Neural progenitor cell (in vitro differentiated cells): ENCODE measurements around the gene DIDO1. TPM values are rescaled to one million over a fixed set of nuclear protein-coding genes. Genes with fewer than 3 reads are reported as not detected.
"Not testable (repeated sequence)": the region's sequence is repeated elsewhere in the genome, so short reads cannot be mapped to it uniquely, and the experiment has no call there.

ENCODE experiments used
- DNase-seq: peaks from one replicate; pipeline ENCODE4 v3.0.0-alpha.2; 2016; ENCODE audit warnings: low spot score
- H2AFZ ChIP-seq: fragments of 200-600 bp; sonication (generic); replicated peaks from 2 replicates; pipeline ENCODE4 v1.6.1; 2016; ENCODE audit warnings: antibody characterized with exemption
- H3F3A ChIP-seq: fragments of 200-600 bp; sonication (generic); 2 replicates; pipeline ENCODE4 v1.6.1; 2016; ENCODE audit warnings: antibody characterized with exemption, low read depth
- H3K27ac ChIP-seq: fragments of 200-600 bp; sonication (generic); 2 replicates; pipeline ENCODE4 v1.5.1; 2016; ENCODE audit warnings: mild to moderate bottlenecking
- H3K27me3 ChIP-seq: fragments of 200-600 bp; sonication (generic); 2 replicates; pipeline ENCODE4 v1.6.1; 2016; ENCODE audit warnings: mild to moderate bottlenecking, moderate library complexity
- H3K36me3 ChIP-seq: fragments of 200-600 bp; sonication (generic); 2 replicates; pipeline ENCODE4 v1.5.1; 2016
- H3K4me1 ChIP-seq: fragments of 200-600 bp; sonication (generic); 2 replicates; pipeline ENCODE4 v1.6.1; 2016; ENCODE audit warnings: mixed run types
- H3K4me2 ChIP-seq: fragments of 200-600 bp; sonication (generic); 2 replicates; pipeline ENCODE4 v1.6.1; 2016
- H3K4me3 ChIP-seq: fragments of 200-600 bp; sonication (generic); 2 replicates; pipeline ENCODE4 v1.5.1; 2016
- H3K79me2 ChIP-seq: fragments of 200-600 bp; sonication (generic); 2 replicates; pipeline ENCODE4 v1.6.1; 2016; ENCODE audit warnings: low read depth
- H3K9ac ChIP-seq: fragments of 200-600 bp; sonication (generic); 2 replicates; pipeline ENCODE4 v1.6.1; 2016
- H3K9me3 ChIP-seq: fragments of 200-600 bp; sonication (generic); 2 replicates; pipeline ENCODE4 v1.5.1; 2016; ENCODE audit warnings: low read depth
- H4K20me1 ChIP-seq: fragments of 200-600 bp; sonication (generic); 2 replicates; pipeline ENCODE4 v1.6.1; 2016; ENCODE audit warnings: low read depth
- H3K27ac Mint-ChIP-seq: 3 replicates; pipeline ENCODE4 v1.8.0; 2021; ENCODE audit warnings: mixed read lengths
- H3K27me3 Mint-ChIP-seq: 2 replicates; pipeline ENCODE4 v1.8.0; 2022; ENCODE audit warnings: low read depth, mild to moderate bottlenecking, inconsistent platforms, moderate library complexity, mixed read lengths; ENCODE audit not compliant: insufficient read depth
- H3K36me3 Mint-ChIP-seq: 3 replicates; pipeline ENCODE4 v1.8.0; 2021; ENCODE audit warnings: mixed read lengths
- H3K4me1 Mint-ChIP-seq: 3 replicates; pipeline ENCODE4 v1.8.0; 2021; ENCODE audit warnings: mixed read lengths
- H3K4me3 Mint-ChIP-seq: 3 replicates; pipeline ENCODE4 v1.8.0; 2021; ENCODE audit warnings: mild to moderate bottlenecking, moderate library complexity, mixed read lengths
- H3K9me3 Mint-ChIP-seq: 3 replicates; pipeline ENCODE4 v1.8.0; 2020; ENCODE audit warnings: mixed read lengths
- EZH2 ChIP-seq: fragments of 200-600 bp; sonication (generic); IDR thresholded peaks from 2 replicates; pipeline ENCODE4 v1.6.1; 2017; ENCODE audit warnings: antibody characterized with exemption, mild to moderate bottlenecking, moderate library complexity
- EZH2phosphoT487 ChIP-seq: fragments of 200-600 bp; sonication (generic); IDR thresholded peaks from 2 replicates; pipeline ENCODE4 v1.6.1; 2017; ENCODE audit warnings: antibody characterized with exemption
- total RNA-seq: library from RNA; depleted of rRNA; stranded (reverse); fragments of >200 nt; gene quantifications from 2 replicates; pipeline ENCODE4 v1.2.3, GENCODE V29; 2015; ENCODE audit warnings: low replicate concordance
- TF ChIP-seq, protein P1 (sequence below): fragments of 200-600 bp; sonication (generic); IDR thresholded peaks from 2 replicates; pipeline ENCODE4 v1.5.1; 2017; ENCODE audit warnings: antibody characterized with exemption, mild to moderate bottlenecking

The DIDO1 gene
- total RNA-seq, 1 donor from 2014 or later: 64.5 TPM

DNA sequence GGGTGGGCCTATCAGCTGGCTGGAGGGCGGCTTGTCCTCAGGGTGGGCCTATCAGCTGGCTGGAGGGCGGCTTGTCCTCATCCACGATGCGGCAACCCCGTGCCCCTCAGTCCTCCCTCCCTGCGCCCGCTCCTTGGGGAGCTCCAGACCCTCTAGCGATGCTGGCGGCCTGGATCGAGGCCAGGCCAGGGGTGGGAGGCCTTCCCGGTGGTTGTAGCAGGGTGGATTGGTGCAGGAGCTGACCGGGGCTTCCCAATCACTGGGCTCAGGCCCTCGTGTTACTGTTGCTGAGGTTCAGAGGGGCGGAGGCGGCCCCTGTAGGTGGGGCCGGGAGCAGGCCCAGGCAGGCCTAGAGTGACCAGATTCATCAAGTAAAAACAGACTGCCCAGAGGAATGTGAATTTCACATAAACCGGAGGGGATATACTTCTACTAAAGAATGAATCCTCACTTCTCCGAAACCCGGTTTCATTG is 35.0 kb upstream of the DIDO1 start:
- no peaks in the 10 kb centered on the region for H3F3A ChIP-seq
- H3K27ac Mint-ChIP-seq: no peak overlapping the region
- no peak overlapping the region for H3K4me3 ChIP-seq
- peak; percentile 48 for DNase-seq
- H4K20me1 ChIP-seq: no peaks in the 10 kb centered on the region
- H3K79me2 ChIP-seq: no peaks in the 10 kb centered on the region
- H3K36me3 Mint-ChIP-seq: no peaks in the 10 kb centered on the region
- no peaks in the 10 kb centered on the region for H3K4me1 ChIP-seq
- no peaks in the 10 kb centered on the region for H3K27me3 ChIP-seq
- H2AFZ ChIP-seq: no peak overlapping the region
- H3K27me3 Mint-ChIP-seq: peaks cover 10% of the 10 kb centered on the region
- peaks cover 8% of the 10 kb centered on the region for H3K4me1 Mint-ChIP-seq
- H3K4me3 Mint-ChIP-seq: no peak overlapping the region
- H3K9ac ChIP-seq: no peak overlapping the region
- H3K4me2 ChIP-seq: no peak overlapping the region
- no peak overlapping the region for H3K27ac ChIP-seq
- H3K9me3 ChIP-seq: no peaks in the 10 kb centered on the region
- H3K36me3 ChIP-seq: no peaks in the 10 kb centered on the region
- H3K9me3 Mint-ChIP-seq: no peaks in the 10 kb centered on the region
- TF ChIP-seq, protein P1, sequence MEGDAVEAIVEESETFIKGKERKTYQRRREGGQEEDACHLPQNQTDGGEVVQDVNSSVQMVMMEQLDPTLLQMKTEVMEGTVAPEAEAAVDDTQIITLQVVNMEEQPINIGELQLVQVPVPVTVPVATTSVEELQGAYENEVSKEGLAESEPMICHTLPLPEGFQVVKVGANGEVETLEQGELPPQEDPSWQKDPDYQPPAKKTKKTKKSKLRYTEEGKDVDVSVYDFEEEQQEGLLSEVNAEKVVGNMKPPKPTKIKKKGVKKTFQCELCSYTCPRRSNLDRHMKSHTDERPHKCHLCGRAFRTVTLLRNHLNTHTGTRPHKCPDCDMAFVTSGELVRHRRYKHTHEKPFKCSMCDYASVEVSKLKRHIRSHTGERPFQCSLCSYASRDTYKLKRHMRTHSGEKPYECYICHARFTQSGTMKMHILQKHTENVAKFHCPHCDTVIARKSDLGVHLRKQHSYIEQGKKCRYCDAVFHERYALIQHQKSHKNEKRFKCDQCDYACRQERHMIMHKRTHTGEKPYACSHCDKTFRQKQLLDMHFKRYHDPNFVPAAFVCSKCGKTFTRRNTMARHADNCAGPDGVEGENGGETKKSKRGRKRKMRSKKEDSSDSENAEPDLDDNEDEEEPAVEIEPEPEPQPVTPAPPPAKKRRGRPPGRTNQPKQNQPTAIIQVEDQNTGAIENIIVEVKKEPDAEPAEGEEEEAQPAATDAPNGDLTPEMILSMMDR: peak; percentile 4
- TF ChIP-seq EZH2 (no peak), EZH2phosphoT487 (no peak)

DNA sequence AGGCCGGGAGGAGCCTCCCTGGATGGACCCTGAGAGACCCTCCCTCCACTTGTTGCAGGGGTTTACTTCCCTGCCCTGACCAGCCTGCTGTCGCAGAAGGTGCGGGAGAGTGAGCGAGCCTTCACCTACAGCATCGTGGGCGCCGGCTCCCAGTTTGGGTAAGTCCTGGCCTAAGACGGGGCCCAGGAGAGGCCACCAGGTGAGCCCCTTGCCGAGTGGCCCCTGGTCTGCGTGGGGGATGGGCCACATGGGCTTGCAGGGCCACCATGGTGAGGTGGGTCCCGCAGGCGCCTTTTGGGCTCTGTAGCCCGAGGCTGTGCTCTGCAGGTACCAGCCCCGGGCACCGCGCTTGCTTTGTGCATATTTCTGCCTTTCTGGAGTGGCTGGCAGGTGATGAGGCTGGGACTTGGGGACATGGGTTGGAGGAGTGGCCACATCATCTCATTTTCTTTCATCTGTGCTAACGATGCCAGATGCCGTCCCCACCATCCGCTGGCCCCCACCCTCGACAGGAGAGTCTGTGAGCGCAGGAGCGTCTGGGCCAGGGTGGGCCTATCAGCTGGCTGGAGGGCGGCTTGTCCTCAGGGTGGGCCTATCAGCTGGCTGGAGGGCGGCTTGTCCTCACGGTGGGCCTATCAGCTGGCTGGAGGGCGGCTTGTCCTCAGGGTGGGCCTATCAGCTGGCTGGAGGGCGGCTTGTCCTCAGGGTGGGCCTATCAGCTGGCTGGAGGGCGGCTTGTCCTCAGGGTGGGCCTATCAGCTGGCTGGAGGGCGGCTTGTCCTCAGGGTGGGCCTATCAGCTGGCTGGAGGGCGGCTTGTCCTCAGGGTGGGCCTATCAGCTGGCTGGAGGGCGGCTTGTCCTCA is 34.4 kb upstream of the DIDO1 start:
- not testable (repeated sequence) for H3K9me3 ChIP-seq, H3K4me1 Mint-ChIP-seq, H3K36me3 ChIP-seq, H3K79me2 ChIP-seq, H2AFZ ChIP-seq, H3K36me3 Mint-ChIP-seq, H3K4me1 ChIP-seq, H3K9me3 Mint-ChIP-seq, H4K20me1 ChIP-seq, H3K27me3 ChIP-seq, H3K9ac ChIP-seq, H3K27ac ChIP-seq, H3K27me3 Mint-ChIP-seq, DNase-seq, H3K4me2 ChIP-seq, H3K4me3 Mint-ChIP-seq, H3K27ac Mint-ChIP-seq, H3F3A ChIP-seq, H3K4me3 ChIP-seq

DNA sequence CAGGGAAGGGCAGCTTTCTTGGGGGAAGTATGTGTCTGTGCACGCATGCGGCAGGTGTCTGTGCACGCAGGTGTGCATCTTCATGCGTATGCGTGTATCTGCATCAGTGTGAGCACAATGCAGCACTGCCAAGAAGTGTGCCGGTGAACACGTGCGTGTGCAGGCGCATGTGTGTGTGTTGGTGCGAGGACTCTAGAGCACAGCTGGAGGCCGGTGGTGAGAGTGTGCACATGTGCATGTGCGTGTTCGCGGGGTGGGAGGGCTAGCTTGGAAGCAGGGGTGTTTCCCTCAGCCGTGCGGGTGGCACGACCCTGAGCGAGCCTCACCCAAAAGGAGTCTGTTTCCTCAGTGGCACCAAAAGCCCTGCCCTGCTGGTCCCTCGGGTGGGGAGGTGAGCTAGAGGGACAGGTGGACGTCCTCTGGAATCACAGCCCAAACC is 33.7 kb upstream of the DIDO1 start:
- H3K27me3 ChIP-seq: no peaks in the 10 kb centered on the region
- H3K27ac Mint-ChIP-seq: peak overlapping the region; percentile 81
- peak overlapping the region; percentile 55 for H3K4me3 Mint-ChIP-seq

More for the DNA sequence above, 33.7 kb upstream of the DIDO1 start:
- H4K20me1 ChIP-seq: no peaks in the 10 kb centered on the region
- Mint-ChIP-seq H3K4me1 (peaks cover 8% of the 10 kb centered on the region), H3K36me3 (no peaks in the 10 kb centered on the region), H3K27me3 (peaks cover 6% of the 10 kb centered on the region), H3K9me3 (no peaks in the 10 kb centered on the region)
- H3K27ac ChIP-seq: no peak overlapping the region
- no peaks in the 10 kb centered on the region for H3K79me2 ChIP-seq
- TF ChIP-seq, protein P1: no peak
- TF ChIP-seq EZH2phosphoT487: no peak
- TF ChIP-seq EZH2: no peak
- no peak overlapping the region for H2AFZ ChIP-seq
- no peak for DNase-seq
- H3K4me3 ChIP-seq: no peak overlapping the region
- no peaks in the 10 kb centered on the region for H3K9me3 ChIP-seq
- no peaks in the 10 kb centered on the region for H3F3A ChIP-seq
- no peaks in the 10 kb centered on the region for H3K4me1 ChIP-seq
- no peaks in the 10 kb centered on the region for H3K36me3 ChIP-seq
- H3K4me2 ChIP-seq: no peak overlapping the region
- H3K9ac ChIP-seq: no peak overlapping the region
